HG02763 (cell line): Measurements from ENCODE around the gene USHBP1.
A peak's percentile ranks its signal among the peaks of the same experiment; 100 is the strongest.

ENCODE experiments used
- ATAC-seq: cut with Tn5 transposase; IDR thresholded peaks from one replicate; pipeline ENCODE4 v1.9.1; 2021; ENCODE audit warnings: mild to moderate bottlenecking, moderate library complexity; ENCODE audit not compliant: unreplicated experiment

Gene USHBP1

DNA sequence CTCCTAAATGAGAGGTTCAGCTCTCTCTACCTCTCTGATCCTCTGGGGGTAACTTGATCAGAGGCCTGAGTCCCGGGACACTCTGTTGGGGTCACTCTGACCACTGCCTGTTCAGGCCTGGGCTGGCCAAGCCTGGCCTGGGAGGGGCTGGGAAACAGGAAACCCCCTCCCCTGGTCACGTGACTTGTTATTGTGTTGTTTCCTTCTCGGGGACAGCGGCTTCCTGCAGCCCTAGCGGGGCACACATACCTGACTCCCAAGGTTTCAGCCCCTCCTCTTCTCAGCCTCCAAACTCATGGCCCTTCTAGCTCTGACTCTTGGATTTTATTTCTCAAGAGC is at the start of gene USHBP1:
USHBP1 (minus strand) TSS at position 105 of the 339 bp plus-strand sequence. CDS start 446 bp downstream, outside the sequence.
- ATAC-seq: no peak

DNA sequence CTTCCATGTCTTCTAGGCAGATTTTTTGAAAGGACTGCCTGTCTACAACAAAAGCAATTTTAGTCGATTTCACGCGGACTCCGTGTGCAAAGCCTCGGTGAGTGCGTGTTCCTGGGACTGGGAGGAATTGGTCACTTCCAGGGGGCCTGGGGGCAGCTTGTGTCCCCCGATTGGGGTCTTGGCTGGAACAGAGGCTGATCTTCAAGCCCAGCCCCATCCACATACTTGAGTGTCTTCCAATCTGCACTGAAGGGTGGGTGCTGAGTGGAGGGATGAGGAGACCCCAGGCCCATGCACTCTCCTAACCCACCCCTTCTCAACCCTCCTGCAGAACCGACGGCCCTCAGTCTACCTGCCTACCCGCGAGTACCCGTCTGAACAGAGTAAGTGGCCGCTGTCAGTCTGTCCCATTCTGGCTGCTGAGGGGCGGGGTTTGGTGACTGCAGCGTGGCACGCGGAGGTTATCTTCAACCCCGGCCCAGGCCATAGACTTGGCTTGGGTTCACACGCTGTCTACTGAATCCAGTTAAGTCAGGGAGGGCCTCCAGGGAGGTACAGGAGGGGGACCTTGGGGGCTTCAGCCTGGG is 49.6 kb upstream of the USHBP1 start:
- ATAC-seq: no peak

DNA sequence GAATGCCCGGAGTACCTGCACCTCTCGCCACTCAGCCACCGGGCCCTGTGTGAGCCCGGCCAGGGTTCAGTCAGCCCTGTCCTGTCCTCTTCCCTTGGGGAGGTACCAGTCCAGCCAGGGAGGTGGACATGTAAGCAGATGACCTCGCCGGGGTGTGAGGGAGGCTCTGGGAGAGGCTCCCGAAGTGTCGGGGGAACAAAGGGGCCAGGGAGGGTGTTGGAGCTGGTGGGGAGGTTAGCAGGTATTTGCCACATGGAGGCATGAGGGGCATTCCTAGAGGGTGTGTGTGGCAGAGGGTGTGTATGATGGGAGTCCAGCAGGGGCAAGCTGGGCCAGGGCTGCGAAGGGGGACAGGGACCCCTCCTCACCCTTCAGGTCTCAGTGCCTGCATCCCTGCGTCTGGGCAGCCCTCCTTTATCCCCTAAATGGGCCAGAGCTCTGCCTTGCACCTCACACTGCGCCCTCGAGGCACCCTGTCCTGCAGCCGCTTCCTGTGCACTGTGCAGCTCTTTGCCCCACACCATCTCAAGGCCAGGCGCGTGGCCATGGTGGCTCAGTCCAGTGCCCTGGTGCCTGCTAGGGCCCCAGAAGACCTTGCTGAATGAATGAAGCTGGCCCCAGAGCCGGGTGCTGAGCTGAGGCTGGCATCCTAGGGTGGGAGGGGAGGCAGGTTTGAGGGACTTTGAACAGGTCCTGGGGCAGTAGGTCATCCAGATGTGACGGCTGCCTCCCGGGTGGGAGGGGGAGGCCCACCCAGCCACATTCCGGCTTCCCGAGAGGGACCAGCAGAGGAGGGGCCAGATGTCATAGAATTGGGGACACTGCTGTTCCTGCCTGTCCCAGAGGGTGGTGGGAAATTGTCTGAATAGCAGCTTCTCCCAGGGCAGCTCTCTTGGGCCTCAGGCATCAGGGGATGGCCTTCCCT is 47.9 kb upstream of the USHBP1 start:
- ATAC-seq: no peak

- ATAC-seq: no peak
Observed at GRCh38 chr19:17311455-17312188, 47.1 kb upstream of the USHBP1 start.

DNA sequence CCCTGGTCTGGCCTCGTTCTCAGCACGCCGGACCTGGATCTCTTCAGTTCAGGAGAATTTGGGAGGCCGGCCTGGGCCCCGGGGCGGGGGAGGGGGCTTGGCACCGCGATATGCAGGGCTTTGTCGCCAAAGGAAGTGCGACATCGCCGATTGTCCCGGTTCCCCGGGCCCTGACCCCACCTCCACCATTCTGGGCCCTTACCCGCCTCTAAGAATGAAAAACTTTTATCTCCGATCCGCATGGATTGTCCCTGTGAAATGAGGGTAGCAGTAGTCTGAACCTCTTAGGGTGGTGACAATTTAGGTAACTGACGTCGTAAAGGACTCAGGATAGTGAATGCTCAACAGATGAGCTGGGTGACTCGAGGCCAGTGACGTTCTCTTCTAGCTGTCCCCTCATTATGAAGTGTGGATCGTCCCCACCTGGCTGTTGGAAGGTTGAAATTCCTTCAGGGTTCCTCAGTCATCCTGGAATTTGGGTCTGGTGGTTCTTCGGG is 45.5 kb upstream of the USHBP1 start:
- ATAC-seq: no peak

DNA sequence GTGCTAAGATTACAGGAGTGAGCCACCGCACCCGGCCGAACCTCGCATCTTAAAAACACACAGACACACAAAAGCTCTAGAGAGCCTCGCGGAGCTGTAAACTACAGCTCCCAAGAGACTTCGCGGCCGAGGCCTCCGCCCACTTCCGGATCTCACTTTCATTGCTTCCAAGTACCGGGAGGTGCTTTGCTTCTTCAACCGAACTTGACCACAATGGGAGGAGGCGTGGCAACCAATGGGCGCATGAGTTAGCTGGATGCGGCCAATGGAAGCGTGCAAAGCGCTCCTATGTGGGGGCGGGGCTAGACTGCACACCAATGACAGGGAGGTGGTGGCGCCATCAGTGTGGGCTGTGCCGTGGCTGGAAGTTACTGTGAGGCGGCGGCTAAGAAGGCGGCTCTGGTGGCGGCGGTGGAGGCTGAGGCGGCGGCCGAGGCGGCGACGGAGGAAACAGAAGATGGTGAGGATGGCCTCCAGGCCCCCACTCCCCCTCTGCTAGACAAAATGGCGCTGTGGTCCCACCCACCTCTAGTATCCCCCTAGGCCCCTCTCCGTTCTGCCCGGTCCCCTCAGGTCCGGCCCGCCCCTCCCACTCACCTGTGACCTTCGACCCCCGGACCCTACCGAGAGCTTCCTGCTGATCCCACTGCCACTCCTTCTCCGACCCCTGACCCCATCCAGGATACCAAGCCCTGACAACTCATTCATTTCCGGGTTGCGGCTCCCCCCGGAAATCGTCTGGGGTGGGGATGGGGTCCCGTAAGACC is 44.8 kb upstream of the USHBP1 start, which contains the start of gene DDA1:
DDA1 (plus strand) TSS at position 366 of the 767 bp plus-strand sequence; CDS start at position 458, 92 bp downstream.
- peak; percentile 60 for ATAC-seq

DNA sequence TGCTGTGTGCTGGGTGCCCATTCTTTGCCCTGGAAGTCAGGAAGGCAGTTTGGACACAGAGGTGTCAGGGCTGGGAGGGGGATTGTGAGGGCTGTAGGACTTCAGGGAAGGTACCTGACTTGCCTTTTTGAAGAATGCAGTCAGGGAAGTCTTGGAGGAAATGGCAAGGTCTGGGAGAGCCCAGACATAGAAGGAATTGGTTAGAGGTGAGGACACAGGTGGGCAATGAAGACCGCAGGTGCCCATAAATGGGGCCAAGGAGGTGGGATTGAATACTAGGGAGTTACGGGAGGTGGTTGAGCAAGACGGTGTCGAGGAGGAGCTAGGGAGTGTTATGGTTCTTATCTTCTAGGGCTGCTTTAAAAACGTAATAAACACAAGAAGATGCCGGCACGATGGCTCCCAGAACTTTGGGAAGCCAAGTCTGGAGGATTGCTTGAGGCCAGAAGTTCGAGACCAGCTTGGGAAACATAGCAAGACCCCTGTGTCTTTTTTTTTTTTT is 43.4 kb upstream of the USHBP1 start:
- no peak for ATAC-seq

DNA sequence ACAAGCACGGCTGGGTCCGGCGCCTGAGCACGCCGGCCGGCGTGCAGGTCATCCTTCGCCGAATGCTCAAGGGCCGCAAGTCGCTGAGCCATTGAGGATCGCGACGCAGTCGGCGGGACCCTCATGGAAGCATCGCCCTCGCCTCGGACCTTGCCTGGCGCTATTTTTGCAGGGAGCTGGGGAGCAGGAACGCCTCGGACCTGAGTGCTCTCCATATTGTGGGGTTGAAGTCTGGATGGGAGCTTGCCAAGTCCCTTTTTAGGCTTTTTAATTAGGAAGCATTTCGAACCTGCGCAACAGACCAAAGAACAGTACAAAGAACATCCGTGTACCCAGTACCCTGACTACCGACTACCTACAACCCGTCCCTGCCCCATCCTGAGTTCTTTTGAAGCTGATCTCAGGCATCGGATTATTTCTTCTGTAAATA is 41.8 kb upstream of the USHBP1 start:
- ATAC-seq: no peak

- ATAC-seq: peak; percentile 60
Observed at GRCh38 chr19:17305517-17306284, 41.2 kb upstream of the USHBP1 start, which contains the start of gene MRPL34. Gene MRPL34, plus strand, starts transcription at chr19:17305872. Its CDS starts 21 bp downstream, at chr19:17305893.

DNA sequence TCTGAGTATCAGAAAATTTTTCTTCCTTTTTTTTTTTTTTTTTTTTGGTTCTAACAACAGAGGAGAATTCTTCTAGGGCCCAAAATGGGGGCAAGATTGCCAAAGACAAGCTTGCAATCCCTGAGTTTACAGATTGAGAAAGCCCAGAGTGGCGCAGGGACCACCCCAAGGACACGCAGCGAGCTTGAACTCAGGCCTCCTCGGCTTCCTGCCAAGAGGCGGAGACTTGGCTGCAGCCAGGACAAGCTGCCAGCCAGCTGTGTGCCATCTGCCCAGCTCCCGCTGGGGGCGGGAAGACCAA is 40.6 kb upstream of the USHBP1 start:
- ATAC-seq: no peak

DNA sequence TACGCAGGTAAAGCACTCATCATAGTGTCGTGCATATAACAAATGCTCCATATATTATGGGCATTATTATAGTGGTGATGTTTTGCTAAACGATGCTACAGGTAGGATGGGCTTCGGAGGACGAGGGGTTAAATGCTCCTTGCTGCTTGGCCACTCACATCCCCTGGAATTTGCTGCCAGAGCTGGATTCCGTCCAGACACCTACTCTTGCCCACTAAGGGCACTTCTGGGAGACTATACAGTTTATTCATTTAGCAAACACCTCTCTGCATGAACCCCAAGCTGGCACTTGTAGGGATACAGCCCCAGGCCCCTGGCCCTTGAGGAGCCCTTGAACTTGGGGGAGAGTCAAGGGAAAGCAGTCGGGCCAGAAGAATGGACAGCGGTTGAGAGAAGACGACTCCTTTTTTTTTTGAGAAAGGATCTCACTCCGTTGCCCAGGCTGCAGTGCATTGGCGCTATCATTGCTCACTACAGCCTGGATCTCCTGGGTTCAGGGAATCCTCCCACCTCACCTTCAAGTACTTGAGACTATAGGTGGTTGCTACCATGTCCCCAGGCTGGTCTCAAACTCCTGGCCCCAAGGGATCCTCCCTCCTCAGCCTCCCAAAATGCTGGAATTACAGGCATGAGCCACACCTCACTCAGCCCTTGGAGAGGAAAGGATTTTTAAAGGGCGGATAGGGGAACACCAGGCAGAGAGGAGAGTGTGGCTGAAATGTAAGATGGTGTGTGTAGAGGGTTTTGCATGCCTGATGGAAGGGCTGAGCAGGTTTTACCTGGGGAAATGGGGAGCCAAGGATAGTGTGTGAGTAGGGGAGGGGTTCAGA is 40.1 kb upstream of the USHBP1 start:
- ATAC-seq: no peak

DNA sequence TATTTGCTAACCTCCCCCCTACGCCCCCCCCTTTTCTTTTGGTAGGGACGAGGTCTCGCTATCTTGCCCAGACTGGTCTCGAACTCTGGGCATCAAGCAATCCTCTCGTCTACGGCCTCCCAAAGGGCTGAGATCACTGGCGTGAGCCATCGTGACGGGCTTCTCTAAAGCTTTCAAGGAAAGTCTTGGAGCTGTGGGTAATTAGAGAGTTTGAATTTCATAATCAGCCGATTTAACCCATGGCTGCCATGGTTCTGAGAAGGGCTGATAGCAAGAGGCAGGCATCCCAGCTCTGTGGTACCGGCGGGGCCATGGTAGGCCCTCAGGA is 39.4 kb upstream of the USHBP1 start:
- ATAC-seq: no peak

- peak; percentile 60 for ATAC-seq
Observed at GRCh38 chr19:17303167-17303939, 38.8 kb upstream of the USHBP1 start, which contains the start of gene ABHD8. Gene ABHD8, minus strand, starts transcription at chr19:17303425. Its CDS starts 1,809 bp downstream, at chr19:17301616.

DNA sequence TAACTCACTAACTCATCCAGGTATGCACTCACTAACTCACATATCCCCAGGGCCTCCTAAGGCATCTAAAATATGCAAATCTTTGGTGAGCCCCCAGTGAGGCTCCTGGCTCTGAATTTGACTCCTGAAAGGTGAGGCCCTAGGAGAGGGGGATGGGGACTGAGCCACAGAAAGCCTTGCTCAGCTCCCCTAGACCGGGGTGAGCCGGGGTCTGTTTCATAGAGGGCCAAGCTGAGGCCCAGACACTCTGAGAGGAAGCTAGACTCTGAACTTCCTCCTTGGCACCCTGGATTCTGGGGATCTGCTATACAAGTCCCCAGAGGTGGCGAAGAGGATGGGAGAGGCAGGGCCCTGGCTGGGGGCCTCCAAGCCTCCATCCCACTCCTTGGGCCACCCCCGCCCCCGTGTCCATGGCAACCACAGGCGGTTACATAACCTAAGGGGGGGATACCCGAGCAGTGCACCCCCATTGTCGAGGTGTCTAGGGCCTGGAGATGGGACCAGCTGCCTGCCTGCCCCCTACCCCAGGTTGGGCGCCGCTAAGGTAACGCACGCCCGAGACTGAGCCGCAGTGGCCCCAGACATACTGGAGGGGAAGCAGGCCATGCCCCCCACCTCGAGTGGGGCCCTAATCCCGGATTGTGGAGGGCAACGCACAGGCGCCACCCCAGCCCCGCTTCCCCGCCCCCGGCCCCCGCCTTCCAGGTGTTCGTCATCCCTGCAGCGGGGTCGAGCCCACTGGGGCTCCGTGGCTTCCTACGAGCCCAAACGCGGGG is 38.0 kb upstream of the USHBP1 start:
- ATAC-seq: no peak

DNA sequence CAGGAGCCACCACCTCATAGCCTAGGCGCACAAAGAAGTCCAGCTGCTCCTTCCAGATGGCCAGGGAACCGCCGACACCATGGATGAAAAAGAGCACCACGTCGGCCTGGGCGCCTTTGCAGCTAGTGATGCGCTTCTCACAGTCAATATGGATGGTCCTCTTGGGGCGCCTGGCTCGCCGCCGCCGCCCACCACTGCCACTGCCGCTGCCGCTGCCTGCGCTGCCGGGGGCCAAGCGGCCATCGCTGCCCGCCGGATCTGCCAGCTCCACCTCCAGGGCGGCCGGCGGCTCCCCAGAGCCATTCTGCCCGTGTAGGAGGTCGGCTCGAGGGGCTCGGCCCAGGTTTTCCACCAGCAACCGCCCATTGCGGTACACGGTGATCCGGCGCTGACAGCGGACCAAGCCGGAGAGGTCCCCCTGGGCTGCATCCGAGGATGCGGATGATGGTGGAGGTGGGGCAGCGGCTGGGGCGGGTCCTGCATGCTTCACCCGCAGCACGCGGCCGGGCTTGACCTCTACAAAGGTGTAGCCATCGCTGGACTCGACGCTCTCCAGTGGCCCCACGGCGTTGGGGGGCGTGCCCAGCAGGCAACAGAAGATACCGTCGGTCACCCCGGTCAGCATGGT is 36.6 kb upstream of the USHBP1 start:
- no peak for ATAC-seq

DNA sequence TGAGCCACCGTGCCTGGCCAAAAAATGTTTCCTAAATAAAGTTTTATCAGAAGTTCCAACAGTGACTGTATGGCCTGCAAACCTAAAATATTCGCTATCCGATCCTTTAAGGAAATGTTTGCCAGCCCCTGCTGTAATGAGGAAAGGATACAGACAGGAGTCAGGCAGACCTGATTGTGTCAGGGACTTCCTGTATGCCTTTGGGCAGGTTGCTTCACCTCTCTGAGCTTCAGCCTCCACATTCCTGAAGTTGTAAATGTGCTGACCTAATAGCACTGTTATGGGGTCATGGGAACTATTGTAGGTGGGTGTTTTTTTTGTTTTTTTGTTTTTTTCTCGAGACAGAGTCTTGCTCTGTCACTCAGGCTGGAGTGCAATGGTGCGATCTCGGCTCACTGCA is 32.4 kb upstream of the USHBP1 start:
- ATAC-seq: no peak

- no peak for ATAC-seq
Observed at GRCh38 chr19:17296273-17296672, 31.7 kb upstream of the USHBP1 start.
